Activated effector memory CD4-positive, alpha-beta T cell treated with Interleukin-2 at 50 U/mL for 16 hours (primary cell): ENCODE data around the gene KCNJ4.

Experiments
- DNase-seq: peaks from one replicate; pipeline ENCODE4 v3.0.0-alpha.2; 2020

KCNJ4 gene

DNA sequence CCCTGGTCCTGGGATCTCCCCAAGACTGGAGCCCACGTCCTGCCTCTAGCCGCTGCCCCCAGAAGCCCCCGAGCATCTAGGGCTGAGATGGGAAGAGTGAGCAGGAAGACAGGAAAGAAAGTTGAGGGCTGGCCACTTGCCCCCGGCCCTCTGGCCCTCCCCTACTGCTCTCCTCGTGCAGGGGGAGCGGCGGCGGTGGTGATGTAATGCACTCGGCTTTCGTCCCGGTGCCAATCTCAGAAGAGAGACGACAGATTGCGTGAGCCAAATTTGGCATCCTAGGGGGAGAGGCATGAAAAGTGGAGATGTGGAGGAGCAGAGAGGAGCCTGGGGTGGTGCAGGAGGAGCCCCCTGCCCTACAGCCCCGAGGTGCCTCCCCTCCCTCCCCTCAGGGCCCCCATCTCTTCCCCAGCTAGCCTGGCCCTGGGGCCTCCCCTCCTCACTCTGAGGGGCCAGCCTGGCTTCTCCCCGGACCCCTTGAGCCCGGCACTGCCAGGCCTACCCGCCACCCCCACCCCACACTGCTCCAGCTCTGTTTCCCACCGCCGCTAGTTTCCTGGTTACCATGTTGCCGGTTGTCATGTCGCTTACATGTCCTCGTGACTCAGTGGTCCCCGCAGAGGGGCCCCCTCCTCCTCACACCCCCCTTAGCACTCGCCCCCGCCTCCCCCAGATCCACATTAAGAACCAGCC lies 2.5 kb downstream of the KCNJ4 start:
- no peak for DNase-seq

- no peak for DNase-seq
Observed at GRCh38 chr22:38451864-38452263, 3.1 kb downstream of the KCNJ4 start.

DNA sequence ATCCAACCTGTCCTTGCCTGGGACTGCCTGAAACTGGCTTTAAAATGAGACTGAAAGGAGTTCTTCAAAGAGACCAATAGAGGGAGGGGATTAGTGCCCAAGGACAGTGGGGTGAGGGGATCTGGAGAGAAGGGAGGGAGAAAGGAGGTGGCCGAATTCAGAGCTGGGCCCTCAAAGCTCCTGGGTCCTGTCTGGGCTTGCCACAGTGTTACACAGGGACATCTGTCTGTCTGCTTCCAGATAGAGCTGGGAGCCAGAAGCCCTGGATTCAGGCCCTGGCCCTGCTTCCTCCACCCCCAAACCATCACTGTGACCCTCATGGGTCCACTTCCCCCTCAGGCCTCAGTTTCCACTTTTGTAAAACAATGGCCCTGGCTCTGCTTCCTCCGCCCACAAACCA lies 3.6 kb downstream of the KCNJ4 start:
- no peak for DNase-seq

DNA sequence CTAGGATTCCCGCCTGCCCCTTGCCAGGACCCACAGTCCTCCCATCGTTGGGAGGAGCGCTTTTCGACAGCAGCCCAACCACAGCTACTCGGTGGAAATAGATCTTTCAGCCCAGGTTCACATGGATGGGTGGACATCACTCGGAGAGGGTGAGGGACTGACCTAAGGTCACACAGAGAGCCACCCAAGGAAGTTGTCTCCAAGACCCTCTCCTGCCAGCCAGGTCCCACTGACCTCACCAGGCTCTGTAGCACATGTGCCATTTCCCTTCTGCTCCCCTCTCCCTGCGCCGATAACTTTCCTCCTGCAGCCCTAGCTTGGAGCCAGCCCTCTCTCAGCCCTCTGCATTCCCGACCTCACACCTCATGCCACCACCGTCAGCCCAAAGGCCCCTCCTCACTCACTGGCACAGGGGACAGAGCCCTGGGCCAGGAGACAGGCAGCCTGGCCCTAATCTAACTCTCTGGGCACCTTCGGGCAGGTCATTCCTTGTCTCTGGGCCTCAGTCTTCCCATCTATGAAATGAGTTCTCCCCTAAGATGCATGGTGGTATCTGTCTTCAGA lies 4.7 kb downstream of the KCNJ4 start:
- DNase-seq: no peak

DNA sequence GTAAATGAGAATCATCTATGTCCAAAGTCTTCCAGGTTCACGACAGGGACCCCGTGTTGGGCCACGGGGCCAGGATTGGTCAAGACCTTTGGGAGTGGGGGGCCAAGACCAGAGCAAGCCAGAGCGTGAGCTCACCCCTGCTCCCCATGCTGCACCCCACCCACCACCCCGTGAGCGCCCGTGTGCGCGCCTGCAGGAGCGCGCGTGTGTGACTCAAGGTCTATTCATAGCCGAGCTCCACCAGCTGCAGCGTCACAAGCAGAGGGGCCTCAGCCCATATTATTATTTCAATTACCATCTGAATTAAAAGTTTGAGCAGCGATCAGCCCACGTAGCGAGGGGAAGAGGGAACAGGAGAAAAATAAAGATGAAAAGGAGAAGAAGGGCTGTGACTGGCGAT lies 5.2 kb downstream of the KCNJ4 start:
- no peak for DNase-seq

GRCh38 chr22:38448945-38449745 lies 5.9 kb downstream of the KCNJ4 start:
- DNase-seq: no peak

DNA sequence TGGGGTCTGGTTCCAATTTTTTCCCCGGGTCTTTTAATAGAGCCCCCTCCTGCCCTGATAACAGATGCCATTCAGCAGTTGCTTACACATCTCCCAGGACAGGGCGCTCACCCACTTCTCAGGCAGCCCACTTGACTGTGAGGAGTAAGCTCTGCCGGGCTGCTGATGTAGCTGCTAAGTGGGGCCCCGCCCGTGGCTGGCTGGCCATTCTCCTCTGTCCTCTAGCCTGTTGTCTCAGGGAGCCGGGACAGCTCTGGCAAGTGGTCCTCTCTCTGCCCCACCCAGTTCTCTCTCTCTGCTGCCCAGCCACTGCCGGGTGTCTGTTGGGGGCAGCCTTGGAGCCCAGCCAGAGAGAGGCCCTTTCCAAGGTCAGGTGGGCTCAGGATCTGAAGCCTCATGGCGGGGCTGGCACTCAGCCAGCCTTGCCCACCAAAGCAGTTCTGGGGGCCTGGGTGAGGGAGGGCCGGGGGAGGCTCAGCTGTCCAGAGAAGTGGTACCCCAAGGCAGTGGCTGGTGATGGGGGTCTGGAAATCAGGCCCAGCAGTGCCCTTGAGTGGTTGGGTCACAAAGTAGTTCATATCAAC lies 8.9 kb downstream of the KCNJ4 start:
- DNase-seq: no peak

GRCh38 chr22:38444783-38445182 lies 10.2 kb downstream of the KCNJ4 start:
- DNase-seq: no peak

- DNase-seq: no peak
Observed at GRCh38 chr22:38443628-38444521, 11.1 kb downstream of the KCNJ4 start.

- DNase-seq: no peak
Observed at GRCh38 chr22:38442967-38443627, 11.9 kb downstream of the KCNJ4 start.

DNA sequence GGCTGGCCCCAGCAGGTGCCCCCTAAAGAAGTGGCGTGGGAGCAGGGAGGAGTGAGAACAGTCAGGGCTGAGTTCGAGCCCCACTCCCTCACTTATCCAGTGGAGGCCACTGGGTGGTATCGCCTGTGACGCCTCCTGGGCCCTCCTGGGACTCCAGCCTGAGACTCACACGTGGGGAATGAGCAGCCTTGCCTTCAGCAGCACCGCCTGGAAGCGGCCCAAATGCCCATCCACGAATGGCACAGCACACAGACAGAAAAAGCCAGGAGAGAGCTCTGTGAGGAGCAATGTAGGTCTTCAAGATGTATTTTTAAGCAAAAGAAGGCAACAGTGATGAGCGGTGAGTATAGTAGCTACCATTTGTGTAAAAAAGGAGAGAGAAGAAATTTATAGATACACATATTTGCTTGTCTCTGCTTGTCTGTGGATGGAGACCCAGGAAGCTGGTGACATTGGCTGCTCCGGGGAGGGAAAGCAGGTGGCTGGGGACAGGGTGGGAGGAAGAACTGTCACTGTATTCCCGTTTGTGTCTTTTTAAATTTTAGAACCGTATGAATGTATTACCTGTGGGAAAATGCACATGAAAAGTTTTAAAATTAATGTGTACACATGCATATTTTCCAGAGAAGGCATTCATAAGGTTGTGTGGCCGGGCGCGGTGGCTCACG lies 13.2 kb downstream of the KCNJ4 start:
- DNase-seq: no peak

GRCh38 chr22:38440747-38441350 lies 14.2 kb downstream of the KCNJ4 start:
- DNase-seq: no peak

- DNase-seq: no peak
Observed at GRCh38 chr22:38437416-38437815, 17.6 kb downstream of the KCNJ4 start.

- no peak for DNase-seq
Observed at GRCh38 chr22:38436629-38437395, 18.2 kb downstream of the KCNJ4 start.

DNA sequence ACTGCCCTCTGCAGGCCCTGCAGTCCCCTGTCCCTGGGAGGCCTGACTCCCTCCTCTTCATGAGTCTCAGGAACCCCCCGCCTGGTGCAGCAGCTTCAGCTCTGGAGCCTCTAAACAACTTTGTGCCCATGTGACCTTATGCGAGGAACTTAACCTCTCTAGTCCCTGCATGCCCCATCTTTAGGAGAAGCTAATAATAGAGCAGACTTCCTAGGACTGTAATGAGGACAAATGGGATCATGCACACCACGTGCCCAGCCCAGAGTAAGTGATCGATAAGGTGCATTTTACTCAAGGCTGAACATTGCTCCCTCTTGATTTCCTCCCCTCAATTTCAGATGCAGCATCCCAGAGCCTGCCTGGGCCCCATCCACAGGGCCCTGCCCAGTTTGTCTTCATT lies 19.0 kb downstream of the KCNJ4 start:
- DNase-seq: no peak

GRCh38 chr22:38435010-38435409 lies 20.0 kb downstream of the KCNJ4 start:
- DNase-seq: no peak

- DNase-seq: no peak
Observed at GRCh38 chr22:38433871-38434270, 21.1 kb downstream of the KCNJ4 start.

DNA sequence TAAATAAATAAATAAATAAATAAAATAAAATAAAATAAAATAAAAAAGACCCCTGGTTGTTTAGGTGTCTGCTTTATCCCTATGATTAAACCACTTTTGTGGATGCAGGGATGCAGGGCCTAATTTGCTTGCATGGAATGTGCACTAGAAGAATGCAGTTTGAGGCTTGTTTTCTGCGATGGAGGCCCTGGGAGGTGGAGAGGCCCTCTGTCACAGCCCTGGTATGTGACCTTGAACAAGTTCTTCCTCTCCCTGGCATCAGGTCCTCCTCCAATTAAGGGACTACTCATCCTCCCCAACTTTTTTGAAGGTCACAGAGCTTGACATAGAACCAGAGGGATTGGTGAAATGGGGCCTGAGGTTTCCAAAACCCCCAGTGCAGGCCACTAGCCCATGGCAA lies 22.7 kb downstream of the KCNJ4 start:
- DNase-seq: no peak

DNA sequence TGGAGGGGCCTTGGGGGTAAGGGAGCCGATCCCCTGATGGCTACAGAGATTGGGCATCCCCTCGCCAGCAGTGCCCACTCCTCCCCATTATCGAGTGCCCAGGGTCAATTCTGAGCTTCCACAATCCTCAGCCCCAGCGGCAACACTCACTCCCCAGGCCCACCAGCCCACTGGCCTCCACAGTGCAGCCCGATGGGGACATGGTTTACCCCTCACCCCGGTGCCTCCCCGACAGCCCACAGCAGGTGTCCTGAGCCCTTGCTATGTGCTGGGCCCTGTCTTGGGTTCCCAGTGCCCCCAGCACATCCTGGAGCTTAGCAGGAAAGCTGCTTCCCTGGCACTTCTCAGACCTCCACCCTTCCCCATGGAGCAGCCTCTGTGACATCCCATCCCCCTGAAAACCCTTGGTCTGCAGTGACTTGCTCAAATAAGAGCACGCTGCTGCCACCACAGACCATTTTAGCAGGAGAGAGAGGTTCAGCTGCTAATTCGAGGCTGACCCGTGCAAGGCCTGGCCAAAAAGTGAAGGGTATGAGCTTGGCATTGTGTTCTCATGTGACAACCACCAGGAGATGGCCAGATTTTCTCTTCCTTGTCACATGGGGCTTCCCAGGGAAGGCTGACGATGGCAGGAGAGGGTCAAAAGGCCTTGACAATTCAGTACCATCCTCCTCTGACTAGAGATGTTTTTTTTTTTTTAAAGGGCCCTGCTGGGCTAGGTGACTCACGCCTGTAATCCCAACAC lies 23.6 kb downstream of the KCNJ4 start:
- DNase-seq: no peak
